ENCODE results near the gene NAT8L. TPM values are rescaled to one million over a fixed set of nuclear protein-coding genes. Genes with fewer than 3 reads are reported as not detected.

NAT8L gene
- total and polyA plus RNA-seq, 2 of the 13 experiments (the other 11 are each of a cell fraction or from before 2014, with no cell fraction given) = 2.2 to 3.3 TPM

- TF ChIP-seq ZSCAN29 (CRISPR knock-in tag; conservative IDR thresholded peaks at IDR 0.05) (no peak), ZFP41 (CRISPR knock-in tag; IDR thresholded peaks at IDR 0.05; ENCODE audit: borderline replicate concordance) (no peak), TOPORS (CRISPR knock-in tag; IDR thresholded peaks at IDR 0.05) (no peak), ZHX2 (IDR thresholded peaks at IDR 0.05; ENCODE audit: low read depth) (no peak), ZHX2 (CRISPR knock-in tag; IDR thresholded peaks at IDR 0.05; ENCODE audit: borderline replicate concordance) (no peak), GMEB2 (CRISPR knock-in tag; IDR thresholded peaks at IDR 0.05; ENCODE audit: low read depth) (no peak), ZNF556 (CRISPR knock-in tag; IDR thresholded peaks at IDR 0.05; ENCODE audit: borderline replicate concordance) (no peak)
Measured at GRCh38 chr4:2057382-2058065, 1.6 kb upstream of the NAT8L start (continued).
